ENCODE measurements around the gene PUS1.
"Not testable (repeated sequence)": the region's sequence is repeated elsewhere in the genome, so short reads cannot be mapped to it uniquely, and the experiment has no call there.

Gene PUS1

GRCh38 chr12:131980263-131980662 lies 51.2 kb downstream of the PUS1 start:
- H3K36me3 ChIP-seq = peaks cover 85% of the 10 kb centered on the region
- no peak overlapping the region for H3K4me3 ChIP-seq
- no peaks in the 10 kb centered on the region for H3K9me3 ChIP-seq
- TF ChIP-seq Cebpa-rat (IDR thresholded peaks at IDR 0.05) = no peak
- peaks cover 15% of the 10 kb centered on the region for H3K4me1 ChIP-seq
- no peaks in the 10 kb centered on the region for H3K27me3 ChIP-seq
- H3K9ac ChIP-seq = no peak overlapping the region
- H3K27ac ChIP-seq = no peak overlapping the region
- no peak overlapping the region for H3K4me2 ChIP-seq
- H4K20me1 ChIP-seq = peaks cover 96% of the 10 kb centered on the region

- H3K4me1 ChIP-seq = peaks cover 24% of the 10 kb centered on the region
- peaks cover 93% of the 10 kb centered on the region for H3K36me3 ChIP-seq
- no peaks in the 10 kb centered on the region for H3K27me3 ChIP-seq
- H3K27ac ChIP-seq = no peak overlapping the region
- no peak overlapping the region for H3K4me2 ChIP-seq
- no peak for TF ChIP-seq Cebpa-rat (IDR thresholded peaks at IDR 0.05)
- peaks cover 89% of the 10 kb centered on the region for H4K20me1 ChIP-seq
- no peak overlapping the region for H3K9ac ChIP-seq
- no peaks in the 10 kb centered on the region for H3K9me3 ChIP-seq
- no peak overlapping the region for H3K4me3 ChIP-seq
These were observed 52.3 kb downstream of the PUS1 start for GRCh38 chr12:131981388-131981787.

- no peak overlapping the region for H3K4me2 ChIP-seq
- no peak for TF ChIP-seq Cebpa-rat (IDR thresholded peaks at IDR 0.05)
- H3K4me1 ChIP-seq = peaks cover 31% of the 10 kb centered on the region
- H3K9me3 ChIP-seq = no peaks in the 10 kb centered on the region
- no peak overlapping the region for H3K27ac ChIP-seq
- peaks cover 88% of the 10 kb centered on the region for H4K20me1 ChIP-seq
- H3K36me3 ChIP-seq = peaks cover 93% of the 10 kb centered on the region
- no peak overlapping the region for H3K9ac ChIP-seq
- no peaks in the 10 kb centered on the region for H3K27me3 ChIP-seq
- no peak overlapping the region for H3K4me3 ChIP-seq
These were observed 53.0 kb downstream of the PUS1 start for GRCh38 chr12:131982041-131982440.

GRCh38 chr12:131983026-131983425 lies 54.0 kb downstream of the PUS1 start:
- no peak overlapping the region for H3K27ac ChIP-seq
- H4K20me1 ChIP-seq = peaks cover 88% of the 10 kb centered on the region
- H3K4me2 ChIP-seq = no peak overlapping the region
- peaks cover 92% of the 10 kb centered on the region for H3K36me3 ChIP-seq
- TF ChIP-seq Cebpa-rat (IDR thresholded peaks at IDR 0.05) = no peak
- H3K9me3 ChIP-seq = no peaks in the 10 kb centered on the region
- H3K9ac ChIP-seq = no peak overlapping the region
- H3K27me3 ChIP-seq = no peaks in the 10 kb centered on the region
- H3K4me3 ChIP-seq = no peak overlapping the region
- H3K4me1 ChIP-seq = peaks cover 40% of the 10 kb centered on the region

GRCh38 chr12:131983554-131983953 lies 54.5 kb downstream of the PUS1 start:
- H3K9me3 ChIP-seq = no peaks in the 10 kb centered on the region
- TF ChIP-seq Cebpa-rat (IDR thresholded peaks at IDR 0.05) = no peak
- peaks cover 92% of the 10 kb centered on the region for H3K36me3 ChIP-seq
- peaks cover 88% of the 10 kb centered on the region for H4K20me1 ChIP-seq
- no peak overlapping the region for H3K4me3 ChIP-seq
- peak overlapping the region; percentile 46; the same call in 1 of the 2 replicates for H3K4me2 ChIP-seq
- H3K27me3 ChIP-seq = no peaks in the 10 kb centered on the region
- H3K27ac ChIP-seq = no peak overlapping the region
- peak overlapping the region; percentile 5; the same call in 1 of the 2 replicates for H3K9ac ChIP-seq
- H3K4me1 ChIP-seq = peaks cover 46% of the 10 kb centered on the region

- Histone ChIP-seq H3K9ac (peak overlapping the region; percentile 5; the same call in 1 of the 2 replicates), H4K20me1 (peaks cover 88% of the 10 kb centered on the region), H3K4me1 (peaks cover 54% of the 10 kb centered on the region), H3K9me3 (no peaks in the 10 kb centered on the region), H3K36me3 (peaks cover 96% of the 10 kb centered on the region), H3K27me3 (no peaks in the 10 kb centered on the region), H3K4me3 (no peak overlapping the region), H3K27ac (no peak overlapping the region), H3K4me2 (peak overlapping the region; percentile 46)
- no peak for TF ChIP-seq Cebpa-rat (IDR thresholded peaks at IDR 0.05)
These were observed 55.3 kb downstream of the PUS1 start for GRCh38 chr12:131984334-131984733.

GRCh38 chr12:131985510-131985875 lies 56.4 kb downstream of the PUS1 start:
- H3K9ac ChIP-seq, H3K4me3 ChIP-seq, H3K9me3 ChIP-seq, H3K27me3 ChIP-seq, H3K4me2 ChIP-seq, H3K27ac ChIP-seq: not testable (repeated sequence)
- peaks cover 86% of the 10 kb centered on the region for H3K36me3 ChIP-seq
- TF ChIP-seq Cebpa-rat (IDR thresholded peaks at IDR 0.05) = peak; percentile 57; the same call in 1 of the 2 replicates
- H3K4me1 ChIP-seq = peaks cover 65% of the 10 kb centered on the region
- H4K20me1 ChIP-seq = peaks cover 83% of the 10 kb centered on the region

GRCh38 chr12:131986361-131986760 lies 57.3 kb downstream of the PUS1 start:
- TF ChIP-seq Cebpa-rat (IDR thresholded peaks at IDR 0.05) = no peak
- no peaks in the 10 kb centered on the region for H3K27me3 ChIP-seq
- H3K4me1 ChIP-seq = peaks cover 74% of the 10 kb centered on the region
- H3K9me3 ChIP-seq = no peaks in the 10 kb centered on the region
- no peak overlapping the region for H3K4me3 ChIP-seq
- peak overlapping the region; percentile 1; the same call in 1 of the 2 replicates for H3K27ac ChIP-seq
- H3K36me3 ChIP-seq = peaks cover 79% of the 10 kb centered on the region
- peak overlapping the region; percentile 88 for H3K4me2 ChIP-seq
- H3K9ac ChIP-seq = no peak overlapping the region
- peaks cover 84% of the 10 kb centered on the region; the same call in 1 of the 2 replicates for H4K20me1 ChIP-seq

GRCh38 chr12:131986910-131987309 lies 57.8 kb downstream of the PUS1 start:
- H4K20me1 ChIP-seq = peaks cover 84% of the 10 kb centered on the region; the same call in 1 of the 2 replicates
- H3K4me2 ChIP-seq = peak overlapping the region; percentile 88
- H3K27ac ChIP-seq = peak overlapping the region; percentile 1; the same call in 1 of the 2 replicates
- peaks cover 79% of the 10 kb centered on the region for H3K36me3 ChIP-seq
- H3K27me3 ChIP-seq = no peaks in the 10 kb centered on the region
- no peaks in the 10 kb centered on the region for H3K9me3 ChIP-seq
- no peak overlapping the region for H3K9ac ChIP-seq
- H3K4me3 ChIP-seq = no peak overlapping the region
- no peak for TF ChIP-seq Cebpa-rat (IDR thresholded peaks at IDR 0.05)
- peaks cover 79% of the 10 kb centered on the region for H3K4me1 ChIP-seq

GRCh38 chr12:131987552-131987951 lies 58.5 kb downstream of the PUS1 start:
- TF ChIP-seq Cebpa-rat (IDR thresholded peaks at IDR 0.05) = no peak
- no peaks in the 10 kb centered on the region for H3K27me3 ChIP-seq
- peak overlapping the region; percentile 88 for H3K4me2 ChIP-seq
- H3K9ac ChIP-seq = peak overlapping the region; percentile 56; the same call in 1 of the 2 replicates
- H4K20me1 ChIP-seq = peaks cover 79% of the 10 kb centered on the region; the same call in 1 of the 2 replicates
- peaks cover 79% of the 10 kb centered on the region for H3K36me3 ChIP-seq
- peaks cover 86% of the 10 kb centered on the region for H3K4me1 ChIP-seq
- no peak overlapping the region for H3K4me3 ChIP-seq
- no peaks in the 10 kb centered on the region for H3K9me3 ChIP-seq
- H3K27ac ChIP-seq = peak overlapping the region; percentile 89; the same call in 1 of the 2 replicates

Measured in BLaER1 (cell line).